Right atrium auricular region (tissue), 2 donors: ENCODE results near the gene ZNF532. TPM values are rescaled to one million over a fixed set of nuclear protein-coding genes. Genes with fewer than 3 reads are reported as not detected.
A peak's percentile ranks its signal among the peaks of the same experiment; 100 is the strongest.
"Not testable (repeated sequence)": the region's sequence is repeated elsewhere in the genome, so short reads cannot be mapped to it uniquely, and the experiment has no call there.

Experiments
- DNase-seq: peaks from one replicate; pipeline ENCODE4 v3.0.0-alpha.2; 2019; ENCODE audit warnings: low spot score
- H3K27ac ChIP-seq, 2 donors: fragments of 200-600 bp; sonication (generic); 1 replicate in 1 of 2; 2 replicates in 1 of 2; pipeline ENCODE4 v1.5.1; 2016 to 2019
- H3K27me3 ChIP-seq, 2 donors: fragments of 200-600 bp; sonication (generic); one replicate each; pipeline versions ENCODE4 v1.5.1 to v1.6.0; 2017 to 2019
- H3K36me3 ChIP-seq: fragments of 200-600 bp; sonication (generic); one replicate; pipeline ENCODE4 v1.5.1; 2016
- H3K4me1 ChIP-seq, 2 donors: fragments of 200-600 bp; sonication (generic); one replicate each; pipeline versions ENCODE4 v1.5.1 to v1.6.0; 2017 to 2019
- H3K4me3 ChIP-seq, 2 donors: fragments of 200-600 bp; sonication (generic); 1 replicate in 1 of 2; 2 replicates in 1 of 2; pipeline ENCODE4 v1.5.1; 2017 to 2019; ENCODE audit warnings: mild to moderate bottlenecking in 1 of 2, moderate library complexity in 1 of 2
- H3K9me3 ChIP-seq, 2 donors: fragments of 200-600 bp; sonication (generic); one replicate each; pipeline ENCODE4 v1.5.1; 2019
- CTCF ChIP-seq, 2 donors: fragments of 200-600 bp; sonication (generic); IDR thresholded peaks; one replicate each; pipeline ENCODE4 v1.5.1; 2019; ENCODE audit warnings: antibody characterized with exemption in 2 of 2
- total RNA-seq, 2 donors: library from RNA; depleted of rRNA; stranded (reverse); fragments of >200 nt; gene quantifications; one replicate each; pipeline ENCODE4 v1.1.0, GENCODE V29; 2016

Gene ZNF532
- total RNA-seq, 2 donors from 2014 or later, result 53.1 to 59.5 TPM

DNA sequence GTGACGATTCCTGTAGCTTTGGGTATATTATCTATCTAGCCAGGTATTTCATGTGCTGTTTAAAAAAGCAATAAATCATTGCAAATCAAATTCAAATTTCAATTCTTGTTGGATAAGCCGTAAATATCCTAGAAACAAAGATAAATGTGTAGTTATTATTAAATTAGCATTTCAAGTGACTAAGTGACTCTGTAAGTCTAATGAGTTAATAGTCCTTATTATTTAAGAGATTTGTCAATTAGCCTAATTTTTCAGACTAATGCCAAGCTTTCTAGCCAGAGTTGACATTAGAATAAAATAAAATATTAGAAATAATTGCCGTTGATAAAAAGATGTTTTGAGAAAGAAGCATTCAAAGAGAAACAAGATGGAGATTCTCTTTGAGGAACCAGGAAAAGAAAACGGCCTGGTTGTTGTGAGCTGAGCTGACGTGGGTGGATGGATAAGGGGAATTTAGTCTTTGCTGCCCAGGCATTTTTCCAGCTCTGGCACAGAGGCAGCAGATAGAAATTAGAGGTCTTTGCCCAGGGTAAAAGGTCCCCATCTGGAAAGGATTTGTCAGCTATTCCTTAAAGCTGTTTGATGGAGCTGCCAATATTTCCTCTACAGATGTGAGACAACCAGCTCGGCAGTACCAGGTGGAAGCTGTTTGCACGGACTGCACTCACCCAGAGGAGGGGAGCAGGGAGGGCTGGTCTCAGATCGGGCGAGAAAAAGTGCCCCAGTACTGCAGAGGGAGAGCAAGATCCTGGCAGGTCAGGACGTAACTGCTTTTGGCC lies 157.7 kb downstream of the ZNF532 start:
- no peak for TF ChIP-seq CTCF (IDR thresholded peaks at IDR 0.05)
- Histone ChIP-seq H3K4me1 (peaks cover 0 to 36% of the 10 kb centered on the region in 2 donors), H3K4me3 (no peak overlapping the region), H3K36me3 (no peaks in the 10 kb centered on the region), H3K9me3 (no peaks in the 10 kb centered on the region), H3K27ac (peak overlapping the region; percentile 48 to 71), H3K27me3 (no peaks in the 10 kb centered on the region)
- DNase-seq, result peak; percentile 60

- peak overlapping the region; percentile 48 to 71 for H3K27ac ChIP-seq
- no peaks in the 10 kb centered on the region for H3K9me3 ChIP-seq
- no peaks in the 10 kb centered on the region for H3K36me3 ChIP-seq
- DNase-seq, result no peak
- TF ChIP-seq CTCF (IDR thresholded peaks at IDR 0.05), result no peak
- H3K4me1 ChIP-seq, result peaks cover 0 to 36% of the 10 kb centered on the region in 2 donors
- no peak overlapping the region for H3K4me3 ChIP-seq
- H3K27me3 ChIP-seq, result no peaks in the 10 kb centered on the region
Measured at GRCh38 chr18:59024829-59025228, 160.2 kb downstream of the ZNF532 start.

GRCh38 chr18:59025532-59025931 lies 160.9 kb downstream of the ZNF532 start:
- H3K4me1 ChIP-seq, result peaks cover 0 to 39% of the 10 kb centered on the region in 2 donors
- DNase-seq, result not testable (repeated sequence)

GRCh38 chr18:59026364-59026763 lies 161.7 kb downstream of the ZNF532 start:
- H3K4me1 ChIP-seq, result peaks cover 0 to 37% of the 10 kb centered on the region in 2 donors
- no peaks in the 10 kb centered on the region for H3K36me3 ChIP-seq
- DNase-seq, result no peak
- H3K27me3 ChIP-seq, result no peaks in the 10 kb centered on the region
- H3K9me3 ChIP-seq, result no peaks in the 10 kb centered on the region
- no peak overlapping the region for H3K4me3 ChIP-seq
- TF ChIP-seq CTCF (IDR thresholded peaks at IDR 0.05), result no peak
- H3K27ac ChIP-seq, result no peak overlapping the region

More at GRCh38 chr18:59025532-59025931, 160.9 kb downstream of the ZNF532 start:
- H3K27ac ChIP-seq, result peak overlapping the region; percentile 48 to 71
- H3K9me3 ChIP-seq, H3K36me3 ChIP-seq, H3K4me3 ChIP-seq, H3K27me3 ChIP-seq: not testable (repeated sequence)

DNA sequence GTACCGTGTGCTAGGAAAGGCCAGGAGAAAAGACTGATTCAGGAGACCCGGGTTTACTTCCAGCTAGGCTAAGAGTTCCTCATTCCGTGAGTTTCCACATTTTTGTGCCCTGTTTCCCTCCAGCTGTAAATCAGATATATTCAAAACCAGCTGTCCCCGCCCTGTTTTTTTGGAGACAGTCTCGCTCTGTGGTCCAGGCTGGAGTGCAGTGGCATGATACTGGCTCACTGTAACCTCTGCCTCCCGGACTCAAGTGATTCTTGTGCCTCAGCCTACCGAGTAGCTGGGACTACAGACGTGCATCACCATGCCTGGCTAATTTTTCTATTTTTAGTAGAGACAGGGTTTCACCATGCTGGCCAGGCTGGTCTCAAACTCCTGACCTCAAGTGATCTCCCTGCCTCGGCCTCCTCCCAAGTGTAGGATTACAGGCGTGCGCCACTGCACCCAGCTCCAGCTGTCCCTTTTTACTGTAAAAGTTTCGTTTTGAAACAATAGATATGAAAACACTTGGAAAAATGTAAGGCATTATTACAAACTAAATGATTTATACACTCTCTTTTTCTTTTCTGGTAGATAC lies 162.2 kb downstream of the ZNF532 start:
- Histone ChIP-seq H3K4me1 (peaks cover 0 to 36% of the 10 kb centered on the region in 2 donors), H3K27me3 (no peaks in the 10 kb centered on the region), H3K9me3 (no peaks in the 10 kb centered on the region), H3K27ac (no peak overlapping the region), H3K36me3 (no peaks in the 10 kb centered on the region), H3K4me3 (no peak overlapping the region)
- no peak for DNase-seq
- no peak for TF ChIP-seq CTCF (IDR thresholded peaks at IDR 0.05)

DNA sequence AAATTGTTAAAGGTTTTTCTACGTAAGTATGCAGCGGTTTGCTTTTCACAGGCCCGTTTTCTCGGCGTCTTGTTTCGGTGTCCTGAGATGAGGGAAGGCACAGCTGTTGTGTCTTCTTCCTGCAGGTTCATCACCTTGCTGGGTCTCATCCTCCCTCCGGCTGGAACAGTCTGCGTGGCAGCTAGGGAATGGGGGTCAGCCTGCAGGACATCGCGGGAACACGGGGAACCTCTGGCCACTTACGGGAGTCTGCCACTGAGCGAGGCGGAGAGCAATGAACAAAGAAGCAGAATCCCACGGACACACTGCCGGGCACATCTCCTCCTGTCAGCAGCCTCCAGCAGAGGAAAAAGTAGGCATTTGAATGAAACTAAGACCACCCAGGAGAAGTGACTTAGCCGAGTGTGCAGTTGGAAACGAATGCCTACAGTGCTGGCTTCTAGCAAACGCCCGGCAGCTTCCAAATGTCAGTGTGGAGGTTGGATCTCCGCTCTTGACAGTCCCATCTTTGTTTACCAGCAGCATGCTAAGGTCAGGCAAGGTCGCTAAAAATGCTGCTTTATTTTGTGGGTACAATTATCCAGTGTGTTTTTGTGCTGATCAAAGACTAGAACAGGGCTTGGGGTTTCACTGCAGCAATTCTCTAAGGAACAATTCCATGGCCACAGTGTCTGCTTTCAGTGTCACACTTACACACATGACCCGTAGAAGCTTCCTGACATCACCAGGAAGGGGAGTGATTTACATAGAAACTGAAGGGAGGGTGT lies 165.2 kb downstream of the ZNF532 start:
- H3K27me3 ChIP-seq, result no peaks in the 10 kb centered on the region
- no peak for DNase-seq
- no peak overlapping the region for H3K27ac ChIP-seq
- H3K4me3 ChIP-seq, result no peak overlapping the region
- no peak for TF ChIP-seq CTCF (IDR thresholded peaks at IDR 0.05)
- H3K9me3 ChIP-seq, result no peaks in the 10 kb centered on the region
- H3K4me1 ChIP-seq, result peaks cover 0 to 10% of the 10 kb centered on the region in 2 donors
- H3K36me3 ChIP-seq, result no peaks in the 10 kb centered on the region
